Left lobe of liver (tissue), 2 donors: Measurements from ENCODE around the gene TPSD1. TPM values are rescaled to one million over a fixed set of nuclear protein-coding genes. Genes with fewer than 3 reads are reported as not detected.
"Not testable (repeated sequence)": the region's sequence is repeated elsewhere in the genome, so short reads cannot be mapped to it uniquely, and the experiment has no call there.

Experiments used
- ATAC-seq: fragments of 200-7000 bp; cut with Tn5 transposase; one replicate; pipeline ENCODE4 v1.9.1; 2020; ENCODE audit warnings: mild to moderate bottlenecking, moderate library complexity
- DNase-seq: peaks from one replicate; pipeline ENCODE4 v3.0.0-alpha.2; 2020; ENCODE audit warnings: low spot score
- total RNA-seq: library from RNA; stranded (reverse); gene quantifications from one replicate; pipeline ENCODE4 v1.2.1, GENCODE V29; 2021
- donor health status: DM: no; HTN: no; CAD: no; lungs with moderate emphysema.
- donor health status: DM: no; HTN: yes; CAD: no.

Gene TPSD1
- total RNA-seq, 1 donor from 2014 or later, result not detected

- ATAC-seq (no peak), DNase-seq (no peak)
These were observed 38.2 kb downstream of the TPSD1 start for GRCh38 chr16:1293921-1294656.

DNA sequence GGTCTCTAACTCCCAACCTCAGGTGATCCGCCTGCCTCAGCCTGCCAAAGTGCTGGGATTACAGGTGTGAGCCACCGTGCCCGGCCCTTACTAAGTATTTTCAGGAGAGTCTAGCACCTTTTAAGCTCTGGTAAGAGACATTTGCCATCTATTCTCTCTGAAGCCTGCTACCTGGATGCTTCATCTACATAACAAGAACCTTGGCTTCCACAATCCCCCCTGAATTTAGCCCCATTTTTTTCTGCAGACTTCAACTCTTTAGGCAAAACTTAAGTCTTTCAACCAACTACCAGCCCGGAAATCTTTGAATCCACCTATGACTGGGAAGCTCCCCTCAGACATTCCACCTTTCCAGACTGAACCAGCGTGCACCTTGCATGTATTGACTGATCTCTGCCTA is 39.6 kb downstream of the TPSD1 start:
- ATAC-seq (no peak), DNase-seq (no peak)

GRCh38 chr16:1296688-1297017 is 40.8 kb downstream of the TPSD1 start:
- not testable (repeated sequence) for DNase-seq, ATAC-seq

GRCh38 chr16:1297018-1297696 is 41.3 kb downstream of the TPSD1 start:
- ATAC-seq, result peak; percentile 29
- DNase-seq, result no peak

DNA sequence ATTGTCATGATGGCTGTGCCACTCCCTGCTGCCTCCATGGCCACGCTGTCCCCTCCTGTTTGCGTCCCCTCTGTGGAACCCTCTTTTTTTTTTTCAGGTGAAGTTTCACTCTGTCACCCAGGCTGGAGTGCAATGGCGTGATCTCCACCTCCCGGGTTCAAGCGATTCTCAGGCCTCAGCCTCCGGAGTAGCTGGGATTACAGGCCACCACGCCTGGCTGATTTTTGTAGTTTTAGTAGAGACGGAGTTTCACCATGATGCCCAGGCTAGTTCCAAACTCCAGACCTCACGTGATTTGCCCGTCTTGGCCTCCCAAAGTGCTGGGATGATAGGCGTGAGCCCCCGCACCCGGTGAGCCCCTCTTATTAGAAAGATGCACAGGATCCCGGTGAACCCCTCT is 42.5 kb downstream of the TPSD1 start:
- ATAC-seq (no peak), DNase-seq (no peak)

DNA sequence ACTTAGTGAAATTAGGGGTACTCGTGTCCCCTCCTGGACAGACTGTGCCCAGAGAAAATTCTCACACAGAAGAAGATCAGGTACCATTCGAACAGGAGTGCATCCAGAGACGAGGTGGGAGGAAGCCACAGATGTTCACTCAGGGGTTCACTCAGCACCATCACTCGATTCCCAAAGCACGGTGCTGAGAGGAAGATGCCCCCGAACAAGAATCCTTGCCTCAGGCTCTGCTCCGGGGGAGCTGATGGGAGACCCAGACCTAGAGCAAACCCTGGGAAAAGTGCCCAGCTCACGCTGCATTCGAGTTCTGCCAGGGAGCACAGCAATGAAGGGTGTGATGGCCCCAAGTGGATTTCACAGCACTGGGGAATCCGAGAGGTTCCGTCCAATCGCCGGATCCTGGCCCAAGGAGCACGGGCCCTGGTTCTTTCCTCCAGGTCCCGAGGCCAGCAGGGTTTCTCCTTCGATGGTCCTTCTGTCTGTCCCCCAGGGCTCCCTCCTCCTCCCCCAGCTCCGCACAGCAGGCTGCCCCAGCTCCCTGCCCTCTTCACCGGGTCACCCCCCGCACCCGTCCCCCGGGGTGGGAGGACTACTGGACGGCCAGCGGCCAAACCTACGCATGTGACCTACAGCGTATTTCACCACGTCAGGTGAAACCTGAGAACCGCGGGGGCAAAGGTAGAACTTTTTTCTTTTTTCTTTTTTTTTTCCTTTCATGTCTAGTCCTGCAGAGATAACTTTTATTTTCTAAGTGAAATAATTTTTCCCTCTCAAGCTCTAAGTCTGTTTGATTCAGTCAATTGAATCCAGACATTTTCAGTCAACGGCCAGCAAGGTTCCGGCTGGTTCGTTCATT is 43.4 kb downstream of the TPSD1 start:
- ATAC-seq (peak; percentile 86), DNase-seq (peak; percentile 94)

DNA sequence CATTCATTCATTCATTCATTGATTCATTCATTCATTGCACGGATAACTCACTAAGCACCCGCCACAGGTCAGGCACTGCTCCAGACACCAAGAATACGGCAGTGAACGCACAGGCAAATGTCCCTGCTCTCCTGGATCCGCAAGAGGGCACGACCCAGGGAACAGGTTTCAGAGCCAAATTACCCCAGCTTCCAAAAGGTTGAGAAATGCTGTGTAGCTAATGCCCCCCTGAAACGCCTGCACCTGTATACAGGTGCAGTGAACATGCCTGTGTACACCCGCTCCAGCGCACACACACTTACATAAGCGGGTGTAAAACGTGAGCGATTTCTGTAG is 44.0 kb downstream of the TPSD1 start:
- peak; percentile 44 for ATAC-seq
- peak; percentile 73 for DNase-seq

GRCh38 chr16:1300664-1301476 is 45.0 kb downstream of the TPSD1 start:
- peak; percentile 78 for DNase-seq

GRCh38 chr16:1301562-1301961 is 45.7 kb downstream of the TPSD1 start:
- ATAC-seq (no peak), DNase-seq (no peak)

More at GRCh38 chr16:1300664-1301476, 45.0 kb downstream of the TPSD1 start:
- ATAC-seq, result peak; percentile 75

DNA sequence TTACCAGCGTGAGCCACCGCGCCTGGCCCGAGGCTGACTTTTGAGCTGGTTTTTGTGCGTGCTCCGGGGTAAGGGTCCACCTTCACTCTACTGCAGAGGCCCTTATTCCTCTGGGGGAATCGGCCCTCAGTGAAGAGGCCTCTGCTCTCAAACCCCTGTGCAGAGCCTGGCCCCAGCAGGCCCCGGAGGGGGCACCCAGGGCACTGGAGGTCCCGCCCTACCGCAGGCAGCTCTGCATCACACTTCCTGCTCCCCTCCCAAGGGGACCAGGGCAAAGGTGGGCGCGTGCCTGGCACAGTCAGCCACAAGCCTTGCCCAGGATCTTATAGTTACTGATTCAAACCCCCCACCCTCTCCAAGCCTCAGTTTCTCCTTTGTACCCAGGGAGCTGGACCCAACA is 50.0 kb downstream of the TPSD1 start:
- DNase-seq, result no peak
- no peak for ATAC-seq

DNA sequence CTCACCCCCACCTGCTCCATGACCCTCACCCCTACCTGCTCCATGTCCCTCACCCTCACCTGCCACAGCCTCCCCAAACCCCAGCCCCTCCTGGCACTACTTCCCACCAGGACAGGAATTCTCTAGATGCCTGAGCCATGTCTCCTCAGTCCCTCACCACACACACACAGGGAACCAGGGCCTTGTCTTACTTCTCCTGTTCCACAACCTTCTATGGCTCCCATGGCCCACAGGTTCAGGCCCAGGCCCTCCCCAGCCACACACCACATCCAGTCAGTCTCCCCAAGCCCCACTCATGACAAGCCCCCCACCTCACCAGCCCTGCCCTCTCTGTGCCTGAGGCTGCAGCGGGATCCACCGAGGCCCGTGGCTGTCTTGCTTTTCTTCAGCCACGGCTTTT is 50.5 kb downstream of the TPSD1 start:
- DNase-seq, result no peak
- ATAC-seq, result no peak

GRCh38 chr16:1308036-1308976 is 52.4 kb downstream of the TPSD1 start:
- ATAC-seq, result no peak
- DNase-seq, result no peak

Other genes with a start within 250 kb of the TPSD1 start
- gene SSTR5, start 183.3 kb upstream of the TPSD1 start, total RNA-seq, result not detected
- gene C1QTNF8, start 159.8 kb upstream of the TPSD1 start, total RNA-seq, result not detected
- 4.2 TPM for gene CACNA1H, start 103.0 kb upstream of the TPSD1 start, total RNA-seq
- gene TPSG1, start 30.8 kb upstream of the TPSD1 start, total RNA-seq, result 0.15 TPM
- gene TPSB2, start 25.9 kb upstream of the TPSD1 start, total RNA-seq, result 1.6 TPM
- gene TPSAB1, start 15.4 kb upstream of the TPSD1 start, total RNA-seq, result 1.6 TPM
- gene UBE2I, start 53.6 kb downstream of the TPSD1 start, total RNA-seq, result 28.0 TPM
- 8.1 TPM for gene BAIAP3, start 77.6 kb downstream of the TPSD1 start, total RNA-seq
- gene TSR3, start 95.8 kb downstream of the TPSD1 start, total RNA-seq, result 32.5 TPM
- gene GNPTG, start 95.9 kb downstream of the TPSD1 start, total RNA-seq, result 58.3 TPM
- 14.1 TPM for gene UNKL, start 158.6 kb downstream of the TPSD1 start, total RNA-seq
- 6.1 TPM for gene UQCC4, start 164.7 kb downstream of the TPSD1 start, total RNA-seq
- gene PERCC1, start 175.0 kb downstream of the TPSD1 start, total RNA-seq, result not detected
- 1.4 TPM for gene CCDC154, start 188.5 kb downstream of the TPSD1 start, total RNA-seq
- 51.9 TPM for gene CLCN7, start 219.0 kb downstream of the TPSD1 start, total RNA-seq
- gene PTX4, start 232.9 kb downstream of the TPSD1 start, total RNA-seq, result not detected
- gene TELO2, start 237.3 kb downstream of the TPSD1 start, total RNA-seq, result 36.4 TPM